ENCODE results near the gene EXOC2.

DNA sequence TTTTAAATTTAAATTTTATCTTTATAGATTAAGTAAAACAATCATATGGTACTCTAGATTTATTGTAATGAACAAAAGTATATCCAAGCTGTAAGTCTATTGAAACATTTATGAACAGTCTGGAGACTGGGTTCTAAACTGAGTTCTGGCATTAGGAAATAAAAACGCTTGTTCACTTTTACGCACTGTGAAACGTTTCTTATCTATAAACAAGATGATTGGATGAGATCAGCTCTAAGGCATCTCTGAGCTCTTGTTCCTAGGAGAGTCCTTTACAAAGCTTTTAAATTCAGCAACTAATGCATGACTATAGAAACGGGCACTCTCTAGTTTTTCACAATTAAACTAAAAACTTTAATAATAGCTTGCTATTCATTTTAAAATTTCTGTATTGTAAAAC is 42.8 kb downstream of the EXOC2 start:
- TF ChIP-seq EZH2 (IDR thresholded peaks at IDR 0.05; ENCODE audit: borderline replicate concordance, insufficient read depth, low read depth, low read length, poor library complexity, severe bottlenecking), result no peak
- TF ChIP-seq CTCF (IDR thresholded peaks at IDR 0.05), result no peak

Measured in B cell (primary cell).